ENCODE measurements around the gene NSUN2.

- TF ChIP-seq CTCF (IDR thresholded peaks at IDR 0.05) (no peak), POLR2A (IDR thresholded peaks at IDR 0.05) (no peak)
Observed at GRCh38 chr5:6676702-6677101, 43.9 kb upstream of the NSUN2 start.
